Measurements from ENCODE around the gene ZDHHC16.

DNA sequence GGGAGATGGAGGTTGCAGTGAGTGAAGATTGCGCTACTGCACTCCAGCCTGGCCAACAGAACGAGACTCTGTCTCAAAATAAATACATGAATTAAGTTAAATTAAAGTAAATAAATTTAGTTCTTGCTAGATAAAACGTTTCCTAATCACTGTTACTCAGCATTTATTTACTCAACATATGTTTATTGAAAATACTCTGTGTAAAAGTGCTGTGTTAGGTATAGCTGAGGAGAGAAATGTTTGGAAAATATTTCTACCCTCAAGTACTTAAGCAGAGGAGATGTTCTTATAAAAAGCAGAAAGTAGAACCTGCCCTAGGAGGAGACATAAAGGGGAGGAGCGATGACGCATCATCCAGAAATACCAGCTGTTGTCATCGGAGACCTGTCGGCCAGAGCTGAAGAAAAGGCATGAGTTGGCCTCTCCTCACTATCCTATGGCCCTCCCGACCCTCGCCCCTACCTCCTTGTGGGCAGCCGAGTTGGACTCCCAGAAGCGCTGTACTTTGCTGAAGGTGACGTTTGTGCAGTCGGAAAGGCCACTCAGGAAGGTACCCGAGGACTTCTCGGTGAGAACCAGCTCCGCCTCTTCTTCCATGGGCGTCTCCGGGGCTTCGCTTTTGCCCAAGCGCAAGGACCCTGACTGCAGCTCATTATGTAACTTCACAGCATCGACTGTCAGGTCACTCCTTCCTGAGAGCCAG lies 46.0 kb upstream of the ZDHHC16 start:
- TF ChIP-seq EGR1 (IDR thresholded peaks at IDR 0.05) (no peak), EP300 (IDR thresholded peaks at IDR 0.05; ENCODE audit: borderline replicate concordance) (no peak)

Data from Ishikawa (cell line).